IMR-90 (cell line): ENCODE measurements around the gene CTDP1.

Experiments used
- MAFK ChIP-seq: IDR thresholded peaks from 2 replicates; pipeline ENCODE4 v1.6.1; 2012; ENCODE audit warnings: low read depth, low read length, improper control_type of control experiment
- POLR2A ChIP-seq: IDR thresholded peaks from 2 replicates; pipeline ENCODE4 v1.6.1; 2012; ENCODE audit warnings: mild to moderate bottlenecking, low read depth, low read length
- RAD21 ChIP-seq: IDR thresholded peaks from 2 replicates; pipeline ENCODE4 v1.6.1; 2012; ENCODE audit warnings: low read length, improper control_type of control experiment
- TF ChIP-seq, protein P1 (sequence below): conservative IDR thresholded peaks from 2 replicates; pipeline ENCODE4 v1.5.1; 2012; ENCODE audit warnings: mild to moderate bottlenecking, low read depth, low read length, improper control_type of control experiment
- TF ChIP-seq, protein P2 (sequence below): fragments of 150-350 bp; IDR thresholded peaks from 2 replicates; pipeline ENCODE4 v1.6.1; 2016; ENCODE audit warnings: low read depth, mild to moderate bottlenecking, low read length, moderate library complexity, borderline replicate concordance

- TF ChIP-seq, protein P1, sequence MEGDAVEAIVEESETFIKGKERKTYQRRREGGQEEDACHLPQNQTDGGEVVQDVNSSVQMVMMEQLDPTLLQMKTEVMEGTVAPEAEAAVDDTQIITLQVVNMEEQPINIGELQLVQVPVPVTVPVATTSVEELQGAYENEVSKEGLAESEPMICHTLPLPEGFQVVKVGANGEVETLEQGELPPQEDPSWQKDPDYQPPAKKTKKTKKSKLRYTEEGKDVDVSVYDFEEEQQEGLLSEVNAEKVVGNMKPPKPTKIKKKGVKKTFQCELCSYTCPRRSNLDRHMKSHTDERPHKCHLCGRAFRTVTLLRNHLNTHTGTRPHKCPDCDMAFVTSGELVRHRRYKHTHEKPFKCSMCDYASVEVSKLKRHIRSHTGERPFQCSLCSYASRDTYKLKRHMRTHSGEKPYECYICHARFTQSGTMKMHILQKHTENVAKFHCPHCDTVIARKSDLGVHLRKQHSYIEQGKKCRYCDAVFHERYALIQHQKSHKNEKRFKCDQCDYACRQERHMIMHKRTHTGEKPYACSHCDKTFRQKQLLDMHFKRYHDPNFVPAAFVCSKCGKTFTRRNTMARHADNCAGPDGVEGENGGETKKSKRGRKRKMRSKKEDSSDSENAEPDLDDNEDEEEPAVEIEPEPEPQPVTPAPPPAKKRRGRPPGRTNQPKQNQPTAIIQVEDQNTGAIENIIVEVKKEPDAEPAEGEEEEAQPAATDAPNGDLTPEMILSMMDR: no peak
- TF ChIP-seq POLR2A: no peak
- TF ChIP-seq, protein P2, sequence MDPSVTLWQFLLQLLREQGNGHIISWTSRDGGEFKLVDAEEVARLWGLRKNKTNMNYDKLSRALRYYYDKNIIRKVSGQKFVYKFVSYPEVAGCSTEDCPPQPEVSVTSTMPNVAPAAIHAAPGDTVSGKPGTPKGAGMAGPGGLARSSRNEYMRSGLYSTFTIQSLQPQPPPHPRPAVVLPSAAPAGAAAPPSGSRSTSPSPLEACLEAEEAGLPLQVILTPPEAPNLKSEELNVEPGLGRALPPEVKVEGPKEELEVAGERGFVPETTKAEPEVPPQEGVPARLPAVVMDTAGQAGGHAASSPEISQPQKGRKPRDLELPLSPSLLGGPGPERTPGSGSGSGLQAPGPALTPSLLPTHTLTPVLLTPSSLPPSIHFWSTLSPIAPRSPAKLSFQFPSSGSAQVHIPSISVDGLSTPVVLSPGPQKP: no peak
- TF ChIP-seq MAFK: no peak
- TF ChIP-seq RAD21: no peak
Observed at GRCh38 chr18:79635427-79635726, 44.2 kb upstream of the CTDP1 start.
